PC-3 (cell line): Measurements from ENCODE around the gene PPM1E. TPM values are rescaled to one million over a fixed set of nuclear protein-coding genes. Genes with fewer than 3 reads are reported as not detected.

Source experiments
- ATAC-seq: fragments of 200-7000 bp; cut with Tn5 transposase; 2 replicates; pipeline ENCODE4 v1.9.1; 2020; ENCODE audit warnings: mild to moderate bottlenecking, moderate library complexity
- BruUV-seq: library from RNA; stranded (reverse); fragments of 400-500 nt; replicated peaks from 2 replicates; lab custom pipeline; 2021; lab: Mats Ljungman, UMichigan
- CTCF ChIA-PET: fragments of 300-600 bp; sonication (Branson Sonifier 250); formaldehyde crosslinking; loops from one replicate; lab custom pipeline; 2022; ENCODE audit warnings: antibody characterized with exemption; lab: Charles Lee
- POLR2A ChIA-PET: fragments of 300-600 bp; sonication (Branson Sonifier 250); formaldehyde crosslinking; loops from one replicate; lab custom pipeline; 2022; ENCODE audit warnings: antibody characterized with exemption; ENCODE audit not compliant: unreplicated experiment; lab: Charles Lee
- DNase-seq: peaks from one replicate; pipeline ENCODE4 v3.0.0-alpha.2; 2015
- H2AFZ ChIP-seq: fragments of 300-600 bp; sonication (generic); 2 replicates; pipeline ENCODE4 v1.6.0; 2016; ENCODE audit warnings: antibody characterized with exemption, low read length
- H3F3A ChIP-seq: fragments of 300-600 bp; sonication (generic); one replicate; pipeline ENCODE4 v1.6.0; 2017; ENCODE audit warnings: antibody characterized with exemption, low read length, control low read depth, mild to moderate bottlenecking; ENCODE audit not compliant: unreplicated experiment
- H3K27ac ChIP-seq: fragments of 300-600 bp; sonication (generic); 2 replicates; pipeline ENCODE4 v1.5.1; 2016; ENCODE audit warnings: mild to moderate bottlenecking, low read length
- H3K27me3 ChIP-seq: fragments of 300-600 bp; sonication (generic); 2 replicates; pipeline ENCODE4 v1.6.1; 2016; ENCODE audit warnings: low read length, mixed read lengths
- H3K36me3 ChIP-seq: fragments of 300-600 bp; sonication (generic); 2 replicates; pipeline ENCODE4 v1.6.1; 2016; ENCODE audit warnings: low read depth, mixed run types, low read length, mixed read lengths
- H3K4me1 ChIP-seq: fragments of 300-600 bp; sonication (generic); 2 replicates; pipeline ENCODE4 v1.5.1; 2016; ENCODE audit warnings: low read length; ENCODE audit not compliant: insufficient read depth
- H3K4me2 ChIP-seq: fragments of 300-600 bp; sonication (generic); 2 replicates; pipeline ENCODE4 v1.6.0; 2016; ENCODE audit warnings: low read length
- H3K4me3 ChIP-seq: fragments of 300-600 bp; sonication (generic); 2 replicates; pipeline ENCODE4 v1.5.1; 2016; ENCODE audit warnings: mild to moderate bottlenecking, low read length, mixed read lengths
- H3K79me2 ChIP-seq: fragments of 300-600 bp; sonication (generic); 2 replicates; pipeline ENCODE4 v1.6.1; 2017; ENCODE audit warnings: low read length, mixed read lengths
- H3K9ac ChIP-seq: fragments of 300-600 bp; sonication (generic); 2 replicates; pipeline ENCODE4 v1.6.0; 2016; ENCODE audit warnings: mild to moderate bottlenecking, low read length
- H3K9me2 ChIP-seq: fragments of 300-600 bp; sonication (generic); replicated peaks from 2 replicates; pipeline ENCODE4 v1.6.1; 2016; ENCODE audit warnings: mixed run types, low read length, mixed read lengths
- H3K9me3 ChIP-seq: fragments of 300-600 bp; sonication (generic); 2 replicates; pipeline ENCODE4 v1.6.1; 2016; ENCODE audit warnings: low read length, mixed read lengths
- H4K20me1 ChIP-seq: fragments of 300-600 bp; sonication (generic); 2 replicates; pipeline ENCODE4 v1.6.1; 2016; ENCODE audit warnings: low read length, mixed read lengths
- EZH2 ChIP-seq: fragments of 300-600 bp; sonication (generic); IDR thresholded peaks from one replicate; pipeline ENCODE4 v1.6.1; 2017; ENCODE audit warnings: antibody characterized with exemption, mild to moderate bottlenecking, low read length; ENCODE audit not compliant: unreplicated experiment
- EZH2phosphoT487 ChIP-seq: fragments of 300-600 bp; sonication (generic); IDR thresholded peaks from 2 replicates; pipeline ENCODE4 v1.6.1; 2018; ENCODE audit warnings: mild to moderate bottlenecking, antibody characterized with exemption, low read length, borderline replicate concordance
- intact Hi-C: fragments of 100-400 bp; cut with micrococcal nuclease; formaldehyde crosslinking; loops from 2 replicates; pipeline ENCODE4 v1.9.0; 2023
- total RNA-seq: library from RNA; depleted of rRNA; stranded (reverse); fragments of >200 nt; gene quantifications from 2 replicates; pipeline ENCODE4 v1.2.3, GENCODE V29; 2014
- TF ChIP-seq, protein P1 (sequence below): fragments of 300-600 bp; sonication (generic); conservative IDR thresholded peaks from 2 replicates; pipeline ENCODE4 v1.5.1; 2017; ENCODE audit warnings: antibody characterized with exemption, low read depth, mild to moderate bottlenecking, low read length

The PPM1E gene
- total RNA-seq, 1 experiment from 2014 or later = not detected

DNA sequence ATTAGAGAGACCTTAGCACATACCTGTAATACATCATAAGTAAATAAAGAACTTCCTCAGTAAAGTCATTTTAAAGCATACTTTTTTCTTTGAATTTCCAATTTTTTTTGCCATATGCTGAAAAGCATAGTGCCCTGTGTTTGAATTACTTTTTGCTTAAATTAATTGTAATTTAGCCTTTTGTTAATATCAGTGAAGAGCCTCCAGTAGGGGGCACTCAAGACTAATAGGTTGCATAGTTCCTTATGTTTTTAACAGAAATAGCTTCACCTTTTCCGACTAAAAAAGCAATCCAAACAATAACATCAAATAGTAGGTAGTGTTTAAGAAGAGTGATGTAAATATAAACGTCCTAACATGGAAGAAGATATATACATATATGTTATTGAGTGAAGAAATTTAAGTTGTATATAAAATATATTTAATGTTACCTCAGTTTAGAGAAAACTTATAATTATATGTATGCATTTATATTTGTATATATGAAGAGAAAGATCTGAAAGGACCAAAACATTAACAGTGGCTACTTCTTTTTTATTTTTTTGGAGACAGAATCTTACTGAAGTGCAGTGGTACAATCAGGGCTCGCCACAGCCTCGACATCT is 44.6 kb upstream of the PPM1E start:
- H3K4me1 ChIP-seq = no peaks in the 10 kb centered on the region
- TF ChIP-seq EZH2 (no peak), EZH2phosphoT487 (no peak)
- TF ChIP-seq, protein P1, sequence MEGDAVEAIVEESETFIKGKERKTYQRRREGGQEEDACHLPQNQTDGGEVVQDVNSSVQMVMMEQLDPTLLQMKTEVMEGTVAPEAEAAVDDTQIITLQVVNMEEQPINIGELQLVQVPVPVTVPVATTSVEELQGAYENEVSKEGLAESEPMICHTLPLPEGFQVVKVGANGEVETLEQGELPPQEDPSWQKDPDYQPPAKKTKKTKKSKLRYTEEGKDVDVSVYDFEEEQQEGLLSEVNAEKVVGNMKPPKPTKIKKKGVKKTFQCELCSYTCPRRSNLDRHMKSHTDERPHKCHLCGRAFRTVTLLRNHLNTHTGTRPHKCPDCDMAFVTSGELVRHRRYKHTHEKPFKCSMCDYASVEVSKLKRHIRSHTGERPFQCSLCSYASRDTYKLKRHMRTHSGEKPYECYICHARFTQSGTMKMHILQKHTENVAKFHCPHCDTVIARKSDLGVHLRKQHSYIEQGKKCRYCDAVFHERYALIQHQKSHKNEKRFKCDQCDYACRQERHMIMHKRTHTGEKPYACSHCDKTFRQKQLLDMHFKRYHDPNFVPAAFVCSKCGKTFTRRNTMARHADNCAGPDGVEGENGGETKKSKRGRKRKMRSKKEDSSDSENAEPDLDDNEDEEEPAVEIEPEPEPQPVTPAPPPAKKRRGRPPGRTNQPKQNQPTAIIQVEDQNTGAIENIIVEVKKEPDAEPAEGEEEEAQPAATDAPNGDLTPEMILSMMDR = peak; percentile 96
- no peaks in the 10 kb centered on the region for H3K9me3 ChIP-seq
- H3F3A ChIP-seq = no peaks in the 10 kb centered on the region
- no peak overlapping the region for H3K27ac ChIP-seq
- ATAC-seq (peak; percentile 58), DNase-seq (peak; percentile 85)
- ChIA-PET CTCF (interaction anchor here (0.5 to 1.5 kb wide), 9 partner anchors 8 to 784 kb away, joined by 3 to 19 read pairs (median 5); no protein-coding TSS in a partner anchor), POLR2A (interaction anchor here (1.1 kb wide), 1 partner anchor 79 kb away, joined by 8 read pairs; no protein-coding TSS in a partner anchor)
- no peak overlapping the region for H3K4me3 ChIP-seq
- no peak overlapping the region for H3K4me2 ChIP-seq
- no peaks in the 10 kb centered on the region for H3K79me2 ChIP-seq
- BruUV-seq = no TSS peak
- no peaks in the 10 kb centered on the region for H4K20me1 ChIP-seq
- intact Hi-C loops = loop anchor here (1.0 to 5.0 kb wide), 4 partner anchors 124 to 294 kb away; no protein-coding TSS in a partner anchor
- no peak overlapping the region for H3K9ac ChIP-seq
- no peaks in the 10 kb centered on the region for H3K27me3 ChIP-seq
- H2AFZ ChIP-seq = no peak overlapping the region
- H3K9me2 ChIP-seq = no peaks in the 10 kb centered on the region
- H3K36me3 ChIP-seq = peaks cover 10% of the 10 kb centered on the region; the same call in 1 of the 2 replicates

DNA sequence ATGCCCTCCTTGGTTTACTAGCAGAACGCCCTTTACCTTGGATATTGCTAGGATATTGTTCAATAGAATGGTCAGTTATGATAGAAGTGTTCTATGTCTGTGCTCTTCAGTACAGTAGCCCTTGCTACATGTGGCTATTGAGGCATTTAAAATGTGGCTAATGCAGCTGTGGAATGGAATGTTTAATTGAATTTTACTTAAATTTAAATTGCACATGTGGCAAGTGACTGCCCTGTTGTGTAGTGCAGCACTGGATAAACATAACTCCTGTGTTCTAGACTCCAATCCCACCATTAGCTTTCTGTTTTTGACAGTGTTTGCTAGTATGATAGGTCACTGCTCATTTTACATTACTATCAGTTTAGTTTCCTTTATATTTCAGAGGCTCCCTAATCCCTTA is 33.4 kb upstream of the PPM1E start:
- intact Hi-C loops = no loop called here
- TF ChIP-seq EZH2 (no peak), EZH2phosphoT487 (no peak)
- TF ChIP-seq, protein P1 = no peak
- CTCF ChIA-PET = no interaction called here

GRCh38 chr17:58722696-58723095 is 33.0 kb upstream of the PPM1E start:
- intact Hi-C loops = no loop called here
- Histone ChIP-seq H3K36me3 (peaks cover 5% of the 10 kb centered on the region; the same call in 1 of the 2 replicates), H3K79me2 (no peaks in the 10 kb centered on the region), H3K9ac (no peak overlapping the region), H3F3A (no peaks in the 10 kb centered on the region), H4K20me1 (no peaks in the 10 kb centered on the region), H3K4me1 (no peaks in the 10 kb centered on the region), H3K27me3 (no peaks in the 10 kb centered on the region), H2AFZ (no peak overlapping the region), H3K27ac (no peak overlapping the region), H3K4me3 (no peak overlapping the region), H3K9me3 (no peaks in the 10 kb centered on the region), H3K4me2 (no peak overlapping the region), H3K9me2 (no peaks in the 10 kb centered on the region)
- TF ChIP-seq, protein P1 = no peak
- no peak for TF ChIP-seq EZH2phosphoT487
- TF ChIP-seq EZH2 = no peak
- POLR2A ChIA-PET = interaction anchor here (0.6 kb wide), 1 partner anchor 53 kb away, joined by 4 read pairs; no protein-coding TSS in a partner anchor
- DNase-seq (no peak), ATAC-seq (no peak)
- BruUV-seq = no TSS peak
- CTCF ChIA-PET = no interaction called here

More for the DNA sequence above, 33.4 kb upstream of the PPM1E start:
- POLR2A ChIA-PET = no interaction called here
- Histone ChIP-seq H3K9me3 (no peaks in the 10 kb centered on the region), H3F3A (no peaks in the 10 kb centered on the region), H3K36me3 (peaks cover 5% of the 10 kb centered on the region; the same call in 1 of the 2 replicates), H3K4me3 (no peak overlapping the region), H3K4me2 (no peak overlapping the region), H3K4me1 (no peaks in the 10 kb centered on the region), H3K27me3 (no peaks in the 10 kb centered on the region), H2AFZ (no peak overlapping the region), H3K9ac (no peak overlapping the region), H4K20me1 (no peaks in the 10 kb centered on the region), H3K27ac (no peak overlapping the region), H3K9me2 (no peaks in the 10 kb centered on the region), H3K79me2 (no peaks in the 10 kb centered on the region)
- no TSS peak for BruUV-seq
- ATAC-seq = no peak
- DNase-seq = no peak
